Measurements from ENCODE around the gene PACSIN2.

Gene PACSIN2

GRCh38 chr22:42908374-42908746 is 106.6 kb downstream of the PACSIN2 start:
- H3K36me3 ChIP-seq (ENCODE audit: control insufficient read depth, low read length): peaks cover 8% of the 10 kb centered on the region; the same call in 1 of the 2 replicates
- no peak overlapping the region for H3K27ac ChIP-seq (ENCODE audit: low read depth, low read length)
- no peak overlapping the region for H3K4me3 ChIP-seq (ENCODE audit: low read length)
- H3K4me2 ChIP-seq (ENCODE audit: low read length): no peak overlapping the region
- no peaks in the 10 kb centered on the region for H3K9me3 ChIP-seq (ENCODE audit: control insufficient read depth, insufficient read depth, low read length)
- no peaks in the 10 kb centered on the region for H3K9me2 ChIP-seq (replicated peaks; ENCODE audit: control insufficient read depth, low read length)
- H3K79me2 ChIP-seq (ENCODE audit: control insufficient read depth, low read length): peaks cover 8% of the 10 kb centered on the region
- H4K20me1 ChIP-seq (ENCODE audit: control insufficient read depth, insufficient read depth, low read depth, low read length): no peaks in the 10 kb centered on the region
- TF ChIP-seq EZH2phosphoT487 (IDR thresholded peaks at IDR 0.05; ENCODE audit: borderline replicate concordance, low read length) (no peak), CTCF (IDR thresholded peaks at IDR 0.05; ENCODE audit: low read depth, low read length, poor library complexity, severe bottlenecking) (no peak)
- no peaks in the 10 kb centered on the region for H3K27me3 ChIP-seq (ENCODE audit: control insufficient read depth, low read length)
- H3F3A ChIP-seq (ENCODE audit: control insufficient read depth, insufficient read depth): no peaks in the 10 kb centered on the region
- no peaks in the 10 kb centered on the region for H3K4me1 ChIP-seq (ENCODE audit: control insufficient read depth, low read length)

- no peak for TF ChIP-seq EZH2phosphoT487 (IDR thresholded peaks at IDR 0.05; ENCODE audit: borderline replicate concordance, low read length)
- TF ChIP-seq CTCF (IDR thresholded peaks at IDR 0.05; ENCODE audit: low read depth, low read length, poor library complexity, severe bottlenecking): no peak
- Histone ChIP-seq H3K9me2 (replicated peaks; ENCODE audit: control insufficient read depth, low read length) (no peaks in the 10 kb centered on the region), H3K4me3 (ENCODE audit: low read length) (no peak overlapping the region), H3K79me2 (ENCODE audit: control insufficient read depth, low read length) (peaks cover 6% of the 10 kb centered on the region), H3K9me3 (ENCODE audit: control insufficient read depth, insufficient read depth, low read length) (no peaks in the 10 kb centered on the region), H3K27me3 (ENCODE audit: control insufficient read depth, low read length) (no peaks in the 10 kb centered on the region), H4K20me1 (ENCODE audit: control insufficient read depth, insufficient read depth, low read depth, low read length) (no peaks in the 10 kb centered on the region), H3K36me3 (ENCODE audit: control insufficient read depth, low read length) (peaks cover 8% of the 10 kb centered on the region; the same call in 1 of the 2 replicates), H3K4me2 (ENCODE audit: low read length) (no peak overlapping the region), H3F3A (ENCODE audit: control insufficient read depth, insufficient read depth) (no peaks in the 10 kb centered on the region), H3K27ac (ENCODE audit: low read depth, low read length) (no peak overlapping the region), H3K4me1 (ENCODE audit: control insufficient read depth, low read length) (no peaks in the 10 kb centered on the region)
Observed at GRCh38 chr22:42907404-42908373, 107.3 kb downstream of the PACSIN2 start.

GRCh38 chr22:42906605-42907348 is 108.2 kb downstream of the PACSIN2 start:
- Histone ChIP-seq H3K9me2 (replicated peaks; ENCODE audit: control insufficient read depth, low read length) (no peaks in the 10 kb centered on the region), H3K4me1 (ENCODE audit: control insufficient read depth, low read length) (no peaks in the 10 kb centered on the region), H3K4me2 (ENCODE audit: low read length) (no peak overlapping the region), H3K4me3 (ENCODE audit: low read length) (no peak overlapping the region), H3K27me3 (ENCODE audit: control insufficient read depth, low read length) (no peaks in the 10 kb centered on the region), H3K9me3 (ENCODE audit: control insufficient read depth, insufficient read depth, low read length) (no peaks in the 10 kb centered on the region), H3K27ac (ENCODE audit: low read depth, low read length) (no peak overlapping the region), H3F3A (ENCODE audit: control insufficient read depth, insufficient read depth) (no peaks in the 10 kb centered on the region), H4K20me1 (ENCODE audit: control insufficient read depth, insufficient read depth, low read depth, low read length) (no peaks in the 10 kb centered on the region; the same call in 1 of the 2 replicates), H3K79me2 (ENCODE audit: control insufficient read depth, low read length) (peaks cover 1% of the 10 kb centered on the region), H3K36me3 (ENCODE audit: control insufficient read depth, low read length) (peaks cover 8% of the 10 kb centered on the region; the same call in 1 of the 2 replicates)
- TF ChIP-seq CTCF (IDR thresholded peaks at IDR 0.05; ENCODE audit: low read depth, low read length, poor library complexity, severe bottlenecking) (no peak), EZH2phosphoT487 (IDR thresholded peaks at IDR 0.05; ENCODE audit: borderline replicate concordance, low read length) (no peak)

Data from DOHH2 (cell line).